KMS-11 (cell line): Measurements from ENCODE around the gene FKBP6.

ENCODE experiments used
- H2AFZ ChIP-seq: fragments of 200-600 bp; sonication (generic); 2 replicates; pipeline ENCODE4 v1.6.1; 2016; ENCODE audit warnings: antibody characterized with exemption, mixed run types, low read depth
- H3K27ac ChIP-seq: fragments of 200-600 bp; sonication (generic); 2 replicates; pipeline ENCODE4 v1.6.1; 2016; ENCODE audit warnings: mild to moderate bottlenecking, mixed run types
- H3K27me3 ChIP-seq: fragments of 200-600 bp; sonication (generic); 2 replicates; pipeline ENCODE4 v1.6.1; 2017; ENCODE audit warnings: mild to moderate bottlenecking, low read depth, mixed run types, moderate library complexity; ENCODE audit not compliant: insufficient read depth
- H3K36me3 ChIP-seq: fragments of 200-600 bp; sonication (generic); 2 replicates; pipeline ENCODE4 v1.6.1; 2017; ENCODE audit warnings: mild to moderate bottlenecking, mixed run types; ENCODE audit not compliant: insufficient read depth
- H3K4me1 ChIP-seq: fragments of 200-600 bp; sonication (generic); 2 replicates; pipeline ENCODE4 v1.6.1; 2016; ENCODE audit warnings: mild to moderate bottlenecking, low read depth, mixed run types; ENCODE audit not compliant: poor library complexity, severe bottlenecking
- H3K4me2 ChIP-seq: fragments of 200-600 bp; sonication (generic); 2 replicates; pipeline ENCODE4 v1.7.0; 2016; ENCODE audit warnings: mild to moderate bottlenecking, mixed run types
- H3K4me3 ChIP-seq: fragments of 200-600 bp; sonication (generic); IDR thresholded peaks from 2 replicates; pipeline ENCODE4 v1.6.1; 2017; ENCODE audit warnings: low read depth, low read length, mixed read lengths; ENCODE audit not compliant: insufficient read depth
- H3K79me2 ChIP-seq: fragments of 200-600 bp; sonication (generic); 2 replicates; pipeline ENCODE4 v1.6.1; 2016; ENCODE audit warnings: low read depth, mixed run types; ENCODE audit not compliant: insufficient read depth
- H3K9ac ChIP-seq: fragments of 200-600 bp; sonication (generic); 2 replicates; pipeline ENCODE4 v1.6.1; 2016; ENCODE audit warnings: mild to moderate bottlenecking, mixed run types
- H4K20me1 ChIP-seq: fragments of 200-600 bp; sonication (generic); 2 replicates; pipeline ENCODE4 v1.6.1; 2016; ENCODE audit warnings: mild to moderate bottlenecking, mixed run types; ENCODE audit not compliant: insufficient read depth
- CTCF ChIP-seq: fragments of 200-600 bp; sonication (generic); conservative IDR thresholded peaks from 2 replicates; pipeline ENCODE4 v1.6.1; 2017; ENCODE audit warnings: low read depth, mild to moderate bottlenecking, antibody characterized with exemption, low read length, moderate library complexity, mixed read lengths

The FKBP6 gene

GRCh38 chr7:73343671-73344380 lies 15.9 kb downstream of the FKBP6 start:
- Histone ChIP-seq H3K4me3 (no peak overlapping the region), H3K27me3 (no peaks in the 10 kb centered on the region), H3K4me2 (no peak overlapping the region), H2AFZ (no peak overlapping the region), H3K36me3 (no peaks in the 10 kb centered on the region), H3K79me2 (no peaks in the 10 kb centered on the region), H3K4me1 (no peaks in the 10 kb centered on the region), H3K27ac (no peak overlapping the region), H3K9ac (no peak overlapping the region), H4K20me1 (no peaks in the 10 kb centered on the region)
- no peak for TF ChIP-seq CTCF

GRCh38 chr7:73345538-73345937 lies 17.6 kb downstream of the FKBP6 start:
- H3K79me2 ChIP-seq, result no peaks in the 10 kb centered on the region
- no peaks in the 10 kb centered on the region for H3K4me1 ChIP-seq
- H3K36me3 ChIP-seq, result no peaks in the 10 kb centered on the region
- no peak overlapping the region for H2AFZ ChIP-seq
- H4K20me1 ChIP-seq, result no peaks in the 10 kb centered on the region
- no peak overlapping the region for H3K4me3 ChIP-seq
- no peak overlapping the region for H3K4me2 ChIP-seq
- TF ChIP-seq CTCF, result no peak
- no peak overlapping the region for H3K27ac ChIP-seq
- no peaks in the 10 kb centered on the region for H3K27me3 ChIP-seq
- H3K9ac ChIP-seq, result no peak overlapping the region

- H2AFZ ChIP-seq, result no peak overlapping the region
- H3K4me1 ChIP-seq, result no peaks in the 10 kb centered on the region
- H3K36me3 ChIP-seq, result no peaks in the 10 kb centered on the region
- no peaks in the 10 kb centered on the region for H4K20me1 ChIP-seq
- H3K4me2 ChIP-seq, result no peak overlapping the region
- no peaks in the 10 kb centered on the region for H3K27me3 ChIP-seq
- no peak overlapping the region for H3K4me3 ChIP-seq
- no peak overlapping the region for H3K27ac ChIP-seq
- no peaks in the 10 kb centered on the region for H3K79me2 ChIP-seq
- H3K9ac ChIP-seq, result no peak overlapping the region
- no peak for TF ChIP-seq CTCF
Observed at GRCh38 chr7:73345951-73346350, 18.0 kb downstream of the FKBP6 start.

- TF ChIP-seq CTCF, result no peak
- no peak overlapping the region for H2AFZ ChIP-seq
- no peak overlapping the region for H3K4me3 ChIP-seq
- H3K27me3 ChIP-seq, result no peaks in the 10 kb centered on the region
- H3K4me1 ChIP-seq, result no peaks in the 10 kb centered on the region
- no peaks in the 10 kb centered on the region for H3K79me2 ChIP-seq
- H3K4me2 ChIP-seq, result no peak overlapping the region
- H3K36me3 ChIP-seq, result no peaks in the 10 kb centered on the region
- no peak overlapping the region for H3K9ac ChIP-seq
- no peak overlapping the region for H3K27ac ChIP-seq
- no peaks in the 10 kb centered on the region for H4K20me1 ChIP-seq
Observed at GRCh38 chr7:73349763-73350162, 21.8 kb downstream of the FKBP6 start.
